Peyer's patch (tissue), 4 donors: Measurements from ENCODE around the gene KIF4B. TPM values are rescaled to one million over a fixed set of nuclear protein-coding genes. Genes with fewer than 3 reads are reported as not detected.
A peak's percentile ranks its signal among the peaks of the same experiment; 100 is the strongest.
"Not testable (repeated sequence)": the region's sequence is repeated elsewhere in the genome, so short reads cannot be mapped to it uniquely, and the experiment has no call there.

Source experiments
- DNase-seq, 3 donors: peaks; one replicate each; pipeline ENCODE4 v3.0.0-alpha.2; 2017 to 2019
- H3K27ac ChIP-seq, 4 donors: fragments of 200-600 bp; sonication (generic); one replicate each; pipeline ENCODE4 v1.5.1; 2016 to 2019
- H3K27me3 ChIP-seq, 2 donors: fragments of 200-600 bp; sonication (generic); one replicate each; pipeline ENCODE4 v1.5.1; 2019
- H3K36me3 ChIP-seq, 3 donors: fragments of 200-600 bp; sonication (generic); one replicate each; pipeline ENCODE4 v1.5.1; 2016 to 2019
- H3K4me1 ChIP-seq, 4 donors: fragments of 200-600 bp; sonication (generic); one replicate each; pipeline ENCODE4 v1.5.1; 2016 to 2019
- H3K4me3 ChIP-seq, 4 donors: fragments of 200-600 bp; sonication (generic); 1 replicate in 3 of 4; 2 replicates in 1 of 4; pipeline ENCODE4 v1.5.1; 2016 to 2019; ENCODE audit warnings: mild to moderate bottlenecking in 1 of 4
- H3K9me3 ChIP-seq, 4 donors: fragments of 200-600 bp; sonication (generic); one replicate each; pipeline ENCODE4 v1.5.1; 2016 to 2019; ENCODE audit warnings: mild to moderate bottlenecking in 1 of 4
- CTCF ChIP-seq, 6 experiments: fragments of 450-650 bp in 4 of 6; fragments of 200-600 bp in 2 of 6; sonication (generic) in 1 of 6; IDR thresholded peaks; one replicate each; pipeline ENCODE4 v1.5.1; 2017 to 2019; ENCODE audit warnings: antibody characterized with exemption in 6 of 6, mild to moderate bottlenecking in 3 of 6, moderate library complexity in 1 of 6
- POLR2A ChIP-seq, 2 donors: fragments of 450-650 bp; IDR thresholded peaks; one replicate each; pipeline ENCODE4 v1.5.1; 2017; ENCODE audit warnings: antibody characterized with exemption in 2 of 2, mild to moderate bottlenecking in 2 of 2, moderate library complexity in 2 of 2
- total RNA-seq, 4 donors: library from RNA; depleted of rRNA; stranded (reverse); fragments of >200 nt; gene quantifications; one replicate each; pipeline ENCODE4 v1.1.0, GENCODE V29; 2016

KIF4B gene
- total RNA-seq, 4 donors from 2014 or later = not detected

GRCh38 chr5:154970759-154971158 is 42.8 kb upstream of the KIF4B start:
- no peaks in the 10 kb centered on the region for H3K4me1 ChIP-seq
- TF ChIP-seq POLR2A (IDR thresholded peaks at IDR 0.05) (no peak), CTCF (IDR thresholded peaks at IDR 0.05) (no peak)
- no peak for DNase-seq

GRCh38 chr5:154971501-154971900 is 42.1 kb upstream of the KIF4B start:
- Histone ChIP-seq H3K4me3 (no peak overlapping the region), H3K27me3 (no peaks in the 10 kb centered on the region), H3K4me1 (no peaks in the 10 kb centered on the region), H3K27ac (no peak overlapping the region), H3K36me3 (peaks cover 0 to 29% (median 0%) of the 10 kb centered on the region in 3 donors), H3K9me3 (no peaks in the 10 kb centered on the region)
- TF ChIP-seq CTCF (IDR thresholded peaks at IDR 0.05) (no peak), POLR2A (IDR thresholded peaks at IDR 0.05) (no peak)
- DNase-seq = no peak

More at GRCh38 chr5:154970759-154971158, 42.8 kb upstream of the KIF4B start:
- Histone ChIP-seq H3K36me3 (peaks cover 0 to 32% (median 0%) of the 10 kb centered on the region in 3 donors), H3K9me3 (no peaks in the 10 kb centered on the region), H3K4me3 (no peak overlapping the region), H3K27me3 (no peaks in the 10 kb centered on the region), H3K27ac (no peak overlapping the region)

- H3K4me1 ChIP-seq = no peaks in the 10 kb centered on the region
- no peak for TF ChIP-seq POLR2A (IDR thresholded peaks at IDR 0.05)
- TF ChIP-seq CTCF (IDR thresholded peaks at IDR 0.05) = peak in 3 of 6 experiments; percentile 28 to 40 (median 39)
- H3K4me3 ChIP-seq = no peak overlapping the region
- no peak for DNase-seq
- no peak overlapping the region for H3K27ac ChIP-seq
- no peaks in the 10 kb centered on the region for H3K9me3 ChIP-seq
- H3K36me3 ChIP-seq = peaks cover 0 to 19% (median 0%) of the 10 kb centered on the region in 3 donors
- no peaks in the 10 kb centered on the region for H3K27me3 ChIP-seq
These were observed 41.0 kb upstream of the KIF4B start for GRCh38 chr5:154972476-154973080.

- not testable (repeated sequence) for H3K4me1 ChIP-seq, H3K36me3 ChIP-seq, H3K27ac ChIP-seq, DNase-seq, H3K4me3 ChIP-seq, H3K9me3 ChIP-seq, H3K27me3 ChIP-seq
These were observed 37.5 kb upstream of the KIF4B start for GRCh38 chr5:154976082-154976481.

GRCh38 chr5:154977409-154977808 is 36.1 kb upstream of the KIF4B start:
- TF ChIP-seq POLR2A (IDR thresholded peaks at IDR 0.05) (no peak), CTCF (IDR thresholded peaks at IDR 0.05) (no peak)
- Histone ChIP-seq H3K27ac (no peak overlapping the region), H3K27me3 (no peaks in the 10 kb centered on the region), H3K9me3 (no peaks in the 10 kb centered on the region), H3K36me3 (no peaks in the 10 kb centered on the region), H3K4me1 (no peaks in the 10 kb centered on the region), H3K4me3 (no peak overlapping the region)
- no peak for DNase-seq

GRCh38 chr5:154978294-154978693 is 35.3 kb upstream of the KIF4B start:
- DNase-seq, H3K9me3 ChIP-seq, H3K4me3 ChIP-seq, H3K36me3 ChIP-seq, H3K4me1 ChIP-seq, H3K27me3 ChIP-seq, H3K27ac ChIP-seq: not testable (repeated sequence)
